GM23248 (cell line): ENCODE measurements around the gene FAT1.

Experiments used
- EZH2 ChIP-seq: fragments of 200-600 bp; sonication (generic); IDR thresholded peaks from 2 replicates; pipeline ENCODE4 v1.6.1; 2018; ENCODE audit warnings: antibody characterized with exemption, mild to moderate bottlenecking; ENCODE audit not compliant: insufficient read depth, poor library complexity, severe bottlenecking
- EZH2phosphoT487 ChIP-seq: fragments of 200-600 bp; sonication (generic); IDR thresholded peaks from 2 replicates; pipeline ENCODE4 v1.6.1; 2018; ENCODE audit warnings: antibody characterized with exemption, moderate library complexity, mild to moderate bottlenecking, low read depth; ENCODE audit not compliant: insufficient read depth

GRCh38 chr4:186760576-186760975 lies 36.9 kb upstream of the FAT1 start:
- TF ChIP-seq EZH2, result no peak
- TF ChIP-seq EZH2phosphoT487, result no peak
